ENCODE results near the gene NKX2-4. TPM values are rescaled to one million over a fixed set of nuclear protein-coding genes. Genes with fewer than 3 reads are reported as not detected.
"Not testable (repeated sequence)": the region's sequence is repeated elsewhere in the genome, so short reads cannot be mapped to it uniquely, and the experiment has no call there.

Gene NKX2-4
- not detected for polyA plus RNA-seq

- Mint-ChIP-seq H3K27me3 (peaks cover 49% of the 10 kb centered on the region), H3K9me3 (peaks cover 0 to 10% (median 9%) of the 10 kb centered on the region in 3 donors), H3K36me3 (no peaks in the 10 kb centered on the region), H3K4me1 (peaks cover 5 to 14% (median 8%) of the 10 kb centered on the region in 3 donors), H3K4me3 (peak within 1 kb of the TSS; percentile 34 to 88 (median 74)), H3K27ac (peak within 1 kb of the TSS in 2 of 3 donors; percentile 86 to 95)
Observed at GRCh38 chr20:21397341-21398108, at the start of gene NKX2-4. NKX2-4 (minus strand) TSS chr20:21397526; CDS start chr20:21397399, 127 bp downstream.

- Mint-ChIP-seq H3K27me3 (peaks cover 7% of the 10 kb centered on the region), H3K9me3 (peaks cover 0 to 2% (median 0%) of the 10 kb centered on the region in 3 donors), H3K27ac (no peak overlapping the region), H3K36me3 (no peaks in the 10 kb centered on the region), H3K4me1 (no peaks in the 10 kb centered on the region), H3K4me3 (no peak overlapping the region)
Observed at GRCh38 chr20:21437816-21438215, 40.5 kb upstream of the NKX2-4 start.

GRCh38 chr20:21437248-21437647 lies 39.9 kb upstream of the NKX2-4 start:
- Mint-ChIP-seq H3K4me1 (no peaks in the 10 kb centered on the region), H3K27ac (no peak overlapping the region), H3K9me3 (peaks cover 0 to 2% (median 0%) of the 10 kb centered on the region in 3 donors), H3K36me3 (no peaks in the 10 kb centered on the region), H3K4me3 (no peak overlapping the region), H3K27me3 (peaks cover 9% of the 10 kb centered on the region)

GRCh38 chr20:21436205-21436604 lies 38.9 kb upstream of the NKX2-4 start:
- Mint-ChIP-seq H3K4me3 (no peak overlapping the region), H3K4me1 (no peaks in the 10 kb centered on the region), H3K9me3 (peaks cover 0 to 2% (median 0%) of the 10 kb centered on the region in 3 donors), H3K27ac (peak overlapping the region in 1 of 3 donors; percentile 50), H3K27me3 (peaks cover 9% of the 10 kb centered on the region), H3K36me3 (no peaks in the 10 kb centered on the region)

GRCh38 chr20:21435576-21435975 lies 38.2 kb upstream of the NKX2-4 start:
- H3K9me3 Mint-ChIP-seq = peaks cover 0 to 2% (median 0%) of the 10 kb centered on the region in 3 donors
- no peaks in the 10 kb centered on the region for H3K36me3 Mint-ChIP-seq

GRCh38 chr20:21433329-21433890 lies 36.1 kb upstream of the NKX2-4 start:
- no peak overlapping the region for H3K4me3 Mint-ChIP-seq
- no peaks in the 10 kb centered on the region for H3K36me3 Mint-ChIP-seq
- peaks cover 0 to 2% (median 2%) of the 10 kb centered on the region in 3 donors for H3K9me3 Mint-ChIP-seq
- no peaks in the 10 kb centered on the region for H3K4me1 Mint-ChIP-seq
- H3K27me3 Mint-ChIP-seq = peaks cover 10% of the 10 kb centered on the region
- no peak overlapping the region for H3K27ac Mint-ChIP-seq

More at GRCh38 chr20:21435576-21435975, 38.2 kb upstream of the NKX2-4 start:
- peaks cover 8% of the 10 kb centered on the region for H3K27me3 Mint-ChIP-seq
- H3K4me3 Mint-ChIP-seq = no peak overlapping the region
- H3K27ac Mint-ChIP-seq = no peak overlapping the region
- H3K4me1 Mint-ChIP-seq = no peaks in the 10 kb centered on the region

GRCh38 chr20:21432911-21433310 lies 35.6 kb upstream of the NKX2-4 start:
- Mint-ChIP-seq H3K4me1 (no peaks in the 10 kb centered on the region), H3K36me3 (no peaks in the 10 kb centered on the region), H3K27me3 (peaks cover 10% of the 10 kb centered on the region), H3K27ac (no peak overlapping the region), H3K9me3 (peaks cover 0 to 2% (median 2%) of the 10 kb centered on the region in 3 donors), H3K4me3 (no peak overlapping the region)

- no peak overlapping the region for H3K27ac Mint-ChIP-seq
- no peaks in the 10 kb centered on the region for H3K36me3 Mint-ChIP-seq
- H3K27me3 Mint-ChIP-seq = peaks cover 8% of the 10 kb centered on the region
- no peak overlapping the region for H3K4me3 Mint-ChIP-seq
- H3K9me3 Mint-ChIP-seq = peaks cover 3 to 11% (median 8%) of the 10 kb centered on the region in 3 donors
- no peaks in the 10 kb centered on the region for H3K4me1 Mint-ChIP-seq
Observed at GRCh38 chr20:21430020-21430419, 32.7 kb upstream of the NKX2-4 start.

- Mint-ChIP-seq H3K36me3 (no peaks in the 10 kb centered on the region), H3K9me3 (peaks cover 7 to 33% (median 31%) of the 10 kb centered on the region in 3 donors), H3K4me3 (peak overlapping the region in 2 of 4 donors; percentile 38 to 61), H3K27me3 (peaks cover 2% of the 10 kb centered on the region), H3K4me1 (no peaks in the 10 kb centered on the region), H3K27ac (no peak overlapping the region)
Observed at GRCh38 chr20:21424846-21425245, 27.5 kb upstream of the NKX2-4 start.

GRCh38 chr20:21423712-21424111 lies 26.4 kb upstream of the NKX2-4 start:
- H3K4me3 Mint-ChIP-seq, H3K36me3 Mint-ChIP-seq, H3K4me1 Mint-ChIP-seq, H3K27ac Mint-ChIP-seq, H3K27me3 Mint-ChIP-seq: not testable (repeated sequence)
- peaks cover 9 to 42% (median 32%) of the 10 kb centered on the region in 3 donors for H3K9me3 Mint-ChIP-seq

GRCh38 chr20:21421601-21422236 lies 24.4 kb upstream of the NKX2-4 start:
- Mint-ChIP-seq H3K4me1 (no peaks in the 10 kb centered on the region), H3K27me3 (peaks cover 3% of the 10 kb centered on the region), H3K36me3 (no peaks in the 10 kb centered on the region), H3K9me3 (peaks cover 9 to 42% (median 37%) of the 10 kb centered on the region in 3 donors), H3K4me3 (no peak overlapping the region), H3K27ac (no peak overlapping the region)

- H3K27ac Mint-ChIP-seq, H3K36me3 Mint-ChIP-seq, H3K4me1 Mint-ChIP-seq, H3K4me3 Mint-ChIP-seq: not testable (repeated sequence)
- Mint-ChIP-seq H3K9me3 (peaks cover 10 to 32% (median 25%) of the 10 kb centered on the region in 3 donors), H3K27me3 (peaks cover 11% of the 10 kb centered on the region)
Observed at GRCh38 chr20:21419147-21419546, 21.8 kb upstream of the NKX2-4 start.

GRCh38 chr20:21413996-21414395 lies 16.7 kb upstream of the NKX2-4 start:
- H3K4me3 Mint-ChIP-seq, H3K4me1 Mint-ChIP-seq, H3K27ac Mint-ChIP-seq, H3K36me3 Mint-ChIP-seq: not testable (repeated sequence)
- H3K27me3 Mint-ChIP-seq = peaks cover 34% of the 10 kb centered on the region
- peaks cover 10 to 25% (median 19%) of the 10 kb centered on the region in 3 donors for H3K9me3 Mint-ChIP-seq

- Mint-ChIP-seq H3K4me3 (no peak overlapping the region), H3K4me1 (no peaks in the 10 kb centered on the region), H3K27me3 (peaks cover 33% of the 10 kb centered on the region), H3K27ac (no peak overlapping the region), H3K9me3 (peaks cover 10 to 25% (median 15%) of the 10 kb centered on the region in 3 donors), H3K36me3 (no peaks in the 10 kb centered on the region)
Observed at GRCh38 chr20:21411725-21412124, 14.4 kb upstream of the NKX2-4 start.

- H3K27ac Mint-ChIP-seq = no peak overlapping the region
- peaks cover 0 to 10% (median 9%) of the 10 kb centered on the region in 3 donors for H3K9me3 Mint-ChIP-seq
- no peaks in the 10 kb centered on the region for H3K36me3 Mint-ChIP-seq
- H3K4me3 Mint-ChIP-seq = no peak overlapping the region
- peaks cover 39% of the 10 kb centered on the region for H3K27me3 Mint-ChIP-seq
- peaks cover 0 to 7% (median 6%) of the 10 kb centered on the region in 3 donors for H3K4me1 Mint-ChIP-seq
Observed at GRCh38 chr20:21399005-21399475, 1.7 kb upstream of the NKX2-4 start.

Measured in IgD-negative memory B cell (primary cell).